Measurements from ENCODE around the gene AACS.
"Not testable (repeated sequence)": the region's sequence is repeated elsewhere in the genome, so short reads cannot be mapped to it uniquely, and the experiment has no call there.

Gene AACS

DNA sequence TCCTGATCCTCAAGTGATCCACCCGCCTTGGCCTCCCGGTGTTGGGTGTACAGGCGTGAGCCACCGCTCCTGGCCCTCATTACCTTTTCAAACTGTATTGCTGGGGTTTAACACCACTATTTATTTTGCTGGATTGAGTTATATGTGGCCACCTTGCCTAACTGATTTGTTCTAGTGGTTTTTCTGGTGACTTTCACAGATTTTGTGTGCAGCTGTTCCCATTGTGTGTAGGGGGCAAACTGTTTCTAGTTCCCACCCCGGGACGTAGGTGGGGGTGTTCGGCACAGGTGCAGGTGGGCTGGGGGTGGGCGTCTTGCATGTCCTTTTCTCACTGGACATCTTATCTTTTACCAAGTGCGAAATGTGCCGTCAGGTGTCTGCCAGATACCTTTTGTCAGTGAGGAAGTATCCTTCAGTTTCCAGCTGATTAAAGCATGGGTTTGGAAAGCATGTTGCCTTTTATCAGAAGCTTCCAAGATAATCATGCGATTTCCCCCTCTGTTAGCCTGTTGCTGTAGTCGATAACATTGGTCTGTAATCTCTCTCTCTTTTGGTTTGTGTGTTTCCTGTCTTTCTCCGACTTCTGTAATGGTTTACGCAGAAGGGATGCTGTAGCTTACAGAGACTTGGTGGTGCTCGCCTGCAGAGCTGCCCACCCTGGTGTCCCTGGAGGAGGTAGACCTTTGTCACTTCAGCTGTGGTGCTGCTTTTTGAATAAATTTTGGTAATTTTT lies 33.6 kb downstream of the AACS start:
- FAIRE-seq (peak; percentile 26), DNase-seq (ENCODE audit: insufficient read length, low spot score) (no peak)
- no peak for TF ChIP-seq POLR2AphosphoS5 (IDR thresholded peaks at IDR 0.05; ENCODE audit: low read depth, low read length)
- no peak for TF ChIP-seq POLR2A (IDR thresholded peaks at IDR 0.05; ENCODE audit: low read depth, low read length)
- TF ChIP-seq PAX5 (IDR thresholded peaks at IDR 0.05; ENCODE audit: insufficient read depth, low read length, severe bottlenecking) = no peak
- no peak for TF ChIP-seq TAF1 (IDR thresholded peaks at IDR 0.05; ENCODE audit: low read depth, low read length)
- TF ChIP-seq POU2F2 (IDR thresholded peaks at IDR 0.05; ENCODE audit: low read depth, low read length) = no peak
- no peak for TF ChIP-seq SPI1 (IDR thresholded peaks at IDR 0.05; ENCODE audit: low read depth, low read length)

DNA sequence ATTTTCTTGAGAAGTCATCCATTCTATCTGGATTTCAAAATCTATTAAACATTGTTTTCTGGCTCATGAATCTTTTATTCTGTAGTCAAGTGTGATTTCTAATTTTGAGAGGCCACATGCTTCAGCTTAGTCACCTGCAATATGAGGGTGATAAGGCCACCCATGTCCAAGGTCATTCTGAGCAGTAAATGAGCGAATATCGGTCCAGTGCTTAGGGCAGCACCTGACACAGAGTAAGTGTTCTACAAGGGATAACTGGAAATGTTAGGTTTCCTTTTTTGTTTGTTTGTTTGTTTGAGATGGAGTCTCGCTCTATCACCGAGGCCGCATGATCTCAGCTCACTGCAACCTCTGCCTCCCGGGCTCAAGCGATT lies 34.2 kb downstream of the AACS start:
- FAIRE-seq (no peak), DNase-seq (ENCODE audit: insufficient read length, low spot score) (no peak)
- TF ChIP-seq PAX5 (IDR thresholded peaks at IDR 0.05; ENCODE audit: insufficient read depth, low read length, severe bottlenecking) = no peak
- TF ChIP-seq POLR2AphosphoS5 (IDR thresholded peaks at IDR 0.05; ENCODE audit: low read depth, low read length) = no peak
- TF ChIP-seq POU2F2 (IDR thresholded peaks at IDR 0.05; ENCODE audit: low read depth, low read length) = no peak
- TF ChIP-seq SPI1 (IDR thresholded peaks at IDR 0.05; ENCODE audit: low read depth, low read length) = no peak
- TF ChIP-seq POLR2A (IDR thresholded peaks at IDR 0.05; ENCODE audit: low read depth, low read length) = no peak
- no peak for TF ChIP-seq TAF1 (IDR thresholded peaks at IDR 0.05; ENCODE audit: low read depth, low read length)

DNA sequence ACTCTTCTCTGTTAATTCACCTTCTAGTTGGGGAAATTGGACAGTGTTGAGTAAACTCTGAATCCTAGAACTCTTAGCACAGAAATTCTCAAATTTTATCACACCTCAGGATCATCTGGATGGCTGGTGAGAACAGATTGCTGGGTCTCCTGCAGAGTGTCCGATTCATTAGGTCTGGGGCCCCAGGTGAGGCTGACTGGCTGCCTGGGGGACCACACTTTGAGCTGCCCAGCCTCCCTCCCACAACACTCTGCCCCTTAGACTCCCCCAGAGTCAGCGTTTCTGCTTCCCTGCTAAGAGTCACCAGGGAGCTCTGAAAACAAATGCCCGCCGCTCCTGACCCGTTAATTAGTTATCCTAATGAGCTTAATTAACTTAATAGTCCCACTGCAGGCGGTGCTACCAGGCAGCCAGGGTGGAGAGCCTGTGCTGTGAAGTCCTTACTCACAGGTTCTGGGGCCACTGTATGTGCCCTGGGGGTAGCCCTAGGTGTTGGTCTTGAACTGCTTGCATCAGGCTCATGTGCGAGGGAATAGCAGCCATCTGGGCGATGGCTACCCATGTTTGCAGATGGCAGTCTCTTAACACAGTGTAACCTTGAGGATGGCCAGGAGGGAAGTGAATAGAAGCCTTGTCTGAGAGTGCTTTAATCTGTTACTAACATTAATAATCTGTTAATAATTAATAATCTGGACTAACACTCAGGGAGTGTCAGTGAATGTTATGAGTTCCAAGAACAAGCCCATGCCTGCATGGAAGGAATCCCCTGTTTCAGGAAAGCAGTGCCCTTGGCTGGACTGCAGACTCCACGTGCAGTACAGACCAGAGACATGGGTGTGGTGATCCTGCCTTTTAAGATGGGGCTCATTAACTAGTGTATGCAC lies 35.6 kb downstream of the AACS start:
- DNase-seq (ENCODE audit: insufficient read length, low spot score) = no peak
- FAIRE-seq = no peak

DNA sequence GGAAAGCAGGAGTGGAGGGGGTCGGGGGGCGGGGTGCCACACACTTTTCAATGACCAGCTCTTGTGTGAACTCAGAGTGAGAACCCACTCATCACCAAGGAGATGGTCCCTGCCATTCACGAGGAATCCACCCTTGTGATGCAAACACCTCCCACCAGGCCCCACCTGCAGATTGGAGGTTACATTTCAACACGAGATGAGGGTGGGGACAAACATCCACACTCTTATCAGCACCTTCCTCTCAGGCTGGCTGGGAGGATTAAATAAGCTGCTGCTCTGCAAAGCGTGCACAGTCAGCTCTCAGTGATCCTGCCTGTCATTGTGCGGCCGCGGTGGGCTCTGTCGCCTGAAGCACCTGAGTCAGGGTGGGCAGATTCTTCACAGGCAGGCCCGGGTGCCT lies 39.7 kb downstream of the AACS start:
- DNase-seq (ENCODE audit: insufficient read length, low spot score) (no peak), FAIRE-seq (no peak)
- TF ChIP-seq TAF1 (IDR thresholded peaks at IDR 0.05; ENCODE audit: low read depth, low read length) (no peak), POLR2AphosphoS5 (IDR thresholded peaks at IDR 0.05; ENCODE audit: low read depth, low read length) (no peak), SPI1 (IDR thresholded peaks at IDR 0.05; ENCODE audit: low read depth, low read length) (no peak), POU2F2 (IDR thresholded peaks at IDR 0.05; ENCODE audit: low read depth, low read length) (no peak)

More for the DNA sequence above, 35.6 kb downstream of the AACS start:
- TF ChIP-seq POLR2A (IDR thresholded peaks at IDR 0.05; ENCODE audit: low read depth, low read length) = no peak

DNA sequence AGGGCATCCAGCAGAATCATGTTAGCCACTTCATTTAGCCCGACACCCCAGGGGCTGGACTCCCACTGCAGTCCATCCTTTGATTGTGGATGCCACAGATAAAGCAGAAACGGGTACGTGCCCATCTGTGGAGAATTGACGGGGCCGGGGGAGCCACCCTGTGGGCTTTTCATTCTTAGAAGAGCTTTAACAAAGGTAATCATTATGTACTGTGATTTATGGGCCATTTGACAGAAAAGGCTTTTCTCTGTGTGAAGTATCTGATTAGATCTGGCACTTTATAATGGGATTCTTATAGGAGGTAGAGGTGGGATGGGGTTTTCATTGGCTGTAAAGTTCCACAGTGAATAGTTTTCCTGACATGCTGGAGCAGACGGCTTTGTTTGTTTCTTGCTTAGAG lies 40.4 kb downstream of the AACS start:
- no peak for FAIRE-seq
- TF ChIP-seq PAX5 (IDR thresholded peaks at IDR 0.05; ENCODE audit: insufficient read depth, low read length, severe bottlenecking) = no peak
- no peak for TF ChIP-seq POLR2A (IDR thresholded peaks at IDR 0.05; ENCODE audit: low read depth, low read length)
- TF ChIP-seq POLR2AphosphoS5 (IDR thresholded peaks at IDR 0.05; ENCODE audit: low read depth, low read length) = no peak
- no peak for TF ChIP-seq SPI1 (IDR thresholded peaks at IDR 0.05; ENCODE audit: low read depth, low read length)
- no peak for TF ChIP-seq TAF1 (IDR thresholded peaks at IDR 0.05; ENCODE audit: low read depth, low read length)
- no peak for DNase-seq (ENCODE audit: insufficient read length, low spot score)

DNA sequence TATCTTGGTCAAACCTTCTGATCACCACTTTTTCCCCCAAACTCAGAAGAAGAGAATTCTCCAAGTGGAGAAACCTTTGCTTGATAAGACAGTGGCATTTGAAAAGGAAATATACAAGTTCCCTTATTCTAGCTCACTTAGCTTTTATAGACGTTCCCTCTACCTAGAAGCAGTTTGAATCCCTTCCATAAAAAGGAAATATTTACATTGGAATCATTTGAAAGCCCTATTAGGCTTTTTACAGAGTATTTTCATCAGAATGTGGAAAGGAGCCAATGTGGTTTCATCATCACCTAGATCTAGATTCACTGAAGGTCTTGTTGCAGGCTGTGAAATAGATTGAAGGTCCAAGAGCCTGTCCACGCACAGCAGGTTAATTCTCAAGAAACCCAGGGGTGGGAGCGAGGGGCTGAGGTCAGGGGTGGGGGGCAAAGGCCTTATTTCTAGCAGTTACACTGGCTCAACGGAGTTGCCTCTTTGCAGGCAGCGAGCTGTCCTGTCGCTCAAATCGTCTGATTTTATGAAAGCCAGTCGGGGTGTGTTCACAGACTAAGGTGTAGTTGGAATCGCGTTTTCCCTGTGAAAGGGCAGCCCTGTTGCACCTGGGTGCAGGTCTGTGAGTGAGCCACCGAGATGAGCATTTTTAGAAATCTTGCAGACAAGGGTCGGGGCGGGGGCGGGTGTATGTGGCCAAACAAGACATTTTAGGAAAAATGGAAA lies 45.6 kb downstream of the AACS start:
- TF ChIP-seq PAX5 (IDR thresholded peaks at IDR 0.05; ENCODE audit: insufficient read depth, low read length, severe bottlenecking) (no peak), POLR2AphosphoS5 (IDR thresholded peaks at IDR 0.05; ENCODE audit: low read depth, low read length) (no peak), TAF1 (IDR thresholded peaks at IDR 0.05; ENCODE audit: low read depth, low read length) (no peak), POU2F2 (IDR thresholded peaks at IDR 0.05; ENCODE audit: low read depth, low read length) (no peak), SPI1 (IDR thresholded peaks at IDR 0.05; ENCODE audit: low read depth, low read length) (no peak), POLR2A (IDR thresholded peaks at IDR 0.05; ENCODE audit: low read depth, low read length) (no peak)
- FAIRE-seq = no peak
- DNase-seq (ENCODE audit: insufficient read length, low spot score) = no peak

DNA sequence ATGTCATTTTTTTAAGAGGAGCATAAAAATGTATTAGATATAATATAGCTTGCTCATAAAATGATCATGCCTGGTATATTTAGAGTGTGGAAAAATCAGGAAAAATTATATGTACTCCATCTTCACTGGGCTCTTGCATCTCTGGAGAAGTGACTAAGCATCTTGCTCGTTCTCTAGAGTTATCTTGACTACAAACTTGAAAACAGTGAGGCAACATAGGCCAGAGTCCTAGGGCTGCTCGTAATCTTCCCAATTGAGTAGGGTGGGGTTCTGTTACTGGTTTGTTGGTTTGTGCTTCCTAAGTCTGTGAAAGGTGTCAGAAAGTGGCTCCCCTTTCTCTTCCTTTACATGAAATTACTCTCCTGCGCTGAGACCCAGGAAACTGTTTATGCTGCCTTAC lies 46.2 kb downstream of the AACS start:
- TF ChIP-seq PAX5 (IDR thresholded peaks at IDR 0.05; ENCODE audit: insufficient read depth, low read length, severe bottlenecking) (no peak), SPI1 (IDR thresholded peaks at IDR 0.05; ENCODE audit: low read depth, low read length) (no peak)
- FAIRE-seq = no peak

DNA sequence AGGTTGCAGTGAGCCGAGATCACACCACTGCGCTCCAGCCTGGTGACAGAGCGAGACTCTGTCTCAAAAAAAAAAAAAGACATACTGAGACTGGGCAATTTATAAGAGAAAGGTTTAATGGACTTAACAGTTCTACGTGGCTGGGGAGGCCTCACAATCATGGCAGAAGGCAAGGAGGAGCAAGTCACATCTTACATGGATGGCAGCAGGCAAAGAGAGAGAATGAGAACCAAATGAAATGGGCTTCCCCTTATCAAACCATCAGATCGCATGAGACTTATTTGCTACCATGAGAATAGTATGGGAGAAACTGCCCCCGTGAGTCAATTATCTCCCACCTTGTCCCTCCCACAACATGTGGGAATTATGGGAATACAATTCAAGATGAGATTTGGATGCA lies 47.4 kb downstream of the AACS start:
- FAIRE-seq; DNase-seq (ENCODE audit: insufficient read length, low spot score): not testable (repeated sequence)

More for the DNA sequence above, 46.2 kb downstream of the AACS start:
- no peak for DNase-seq (ENCODE audit: insufficient read length, low spot score)

DNA sequence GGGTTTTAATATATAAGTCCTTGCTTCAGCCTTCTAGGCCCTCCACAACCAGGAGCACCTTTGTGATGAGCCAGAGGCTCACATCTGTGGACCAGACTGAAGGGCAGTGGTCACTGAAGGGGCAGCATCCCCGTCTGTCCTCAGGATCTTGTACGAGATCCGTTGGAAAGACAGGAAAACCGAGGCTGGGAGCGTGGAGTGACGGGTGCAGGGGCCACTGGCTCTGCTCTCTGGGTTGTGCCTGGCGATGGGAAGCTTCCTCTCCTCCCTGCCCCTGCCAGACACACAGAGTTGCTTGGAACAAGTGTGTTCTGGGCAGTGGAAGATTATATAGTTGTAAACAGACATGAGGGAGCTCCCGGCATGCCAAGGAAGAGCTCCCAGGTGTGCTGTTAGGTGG lies 48.0 kb downstream of the AACS start:
- no peak for FAIRE-seq
- TF ChIP-seq POLR2A (IDR thresholded peaks at IDR 0.05; ENCODE audit: low read depth, low read length) (no peak), TAF1 (IDR thresholded peaks at IDR 0.05; ENCODE audit: low read depth, low read length) (no peak), PAX5 (IDR thresholded peaks at IDR 0.05; ENCODE audit: insufficient read depth, low read length, severe bottlenecking) (no peak), SPI1 (IDR thresholded peaks at IDR 0.05; ENCODE audit: low read depth, low read length) (no peak), POU2F2 (IDR thresholded peaks at IDR 0.05; ENCODE audit: low read depth, low read length) (no peak), POLR2AphosphoS5 (IDR thresholded peaks at IDR 0.05; ENCODE audit: low read depth, low read length) (no peak)
- DNase-seq (ENCODE audit: insufficient read length, low spot score) = no peak

DNA sequence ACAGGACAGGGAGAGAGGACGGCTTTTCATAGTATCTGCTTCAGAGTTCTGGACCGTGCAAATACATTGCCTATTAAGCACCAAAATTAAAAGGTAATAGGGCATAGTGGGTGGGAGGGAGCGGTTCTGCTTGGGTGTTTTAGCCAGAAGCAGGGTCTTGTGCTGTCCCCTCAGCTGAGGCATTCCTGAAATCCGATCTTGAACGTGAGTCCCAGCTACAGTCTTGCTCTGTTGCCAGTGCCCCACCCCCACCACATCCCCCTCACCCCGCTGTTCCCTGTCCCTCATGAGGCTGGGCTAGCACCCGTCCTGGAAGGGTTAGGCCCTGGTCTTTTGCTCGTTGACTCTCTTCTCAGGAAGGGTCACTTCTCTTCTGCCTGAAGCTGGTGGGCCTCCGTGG lies 48.6 kb downstream of the AACS start:
- DNase-seq (ENCODE audit: insufficient read length, low spot score) = no peak
- no peak for FAIRE-seq
- no peak for TF ChIP-seq TAF1 (IDR thresholded peaks at IDR 0.05; ENCODE audit: low read depth, low read length)
- no peak for TF ChIP-seq POU2F2 (IDR thresholded peaks at IDR 0.05; ENCODE audit: low read depth, low read length)
- TF ChIP-seq POLR2A (IDR thresholded peaks at IDR 0.05; ENCODE audit: low read depth, low read length) = no peak
- no peak for TF ChIP-seq PAX5 (IDR thresholded peaks at IDR 0.05; ENCODE audit: insufficient read depth, low read length, severe bottlenecking)
- no peak for TF ChIP-seq POLR2AphosphoS5 (IDR thresholded peaks at IDR 0.05; ENCODE audit: low read depth, low read length)
- TF ChIP-seq SPI1 (IDR thresholded peaks at IDR 0.05; ENCODE audit: low read depth, low read length) = no peak

All from GM12891 (cell line).